Activated CD8-positive, alpha-beta memory T cell treated with anti-CD3 and anti-CD28 coated beads, Interleukin-2, amount 50 U/mL, for 4 hours (primary cell): ENCODE data around the gene TMEM179.

Experiments used
- DNase-seq: peaks from one replicate; pipeline ENCODE4 v3.0.0-alpha.2; 2020

TMEM179 gene

DNA sequence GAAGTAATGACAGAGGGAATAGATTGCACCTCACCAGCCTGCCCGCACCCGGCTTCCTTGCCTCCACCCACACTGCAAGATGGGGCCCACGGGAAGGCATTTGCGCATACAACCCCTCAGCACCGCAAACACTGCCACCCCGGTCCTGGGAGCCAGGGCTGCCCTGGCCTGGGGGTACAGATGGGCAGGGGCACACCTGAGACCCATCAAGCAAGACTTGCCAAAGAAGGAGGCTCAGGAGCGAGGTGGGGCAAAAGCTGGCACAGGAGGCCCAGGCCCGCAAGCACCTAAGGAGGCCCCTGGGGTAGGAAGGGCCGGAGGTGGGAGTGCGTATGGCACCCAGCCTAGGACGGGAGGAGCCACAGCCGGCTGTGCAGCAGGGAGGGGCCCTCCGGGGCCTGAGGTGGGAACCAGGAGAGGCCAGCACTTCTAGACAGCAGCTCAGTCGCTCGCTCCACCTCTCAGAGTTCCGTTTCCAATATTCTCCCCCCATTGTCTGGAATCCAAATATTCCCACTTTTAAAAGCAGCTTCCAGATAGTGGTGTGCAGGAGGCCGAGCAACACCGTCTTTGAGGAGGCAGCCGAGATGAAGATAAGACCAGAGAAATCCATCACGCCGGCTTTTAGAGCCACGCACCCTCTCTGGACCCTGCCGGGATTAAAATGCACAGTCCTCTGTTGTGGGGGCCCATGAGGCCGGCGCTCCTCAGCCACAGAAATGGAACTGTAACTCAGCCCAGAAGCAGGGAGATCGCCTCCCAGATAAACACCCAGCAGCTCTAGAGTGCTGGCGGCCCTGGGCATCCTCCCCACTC, 37.2 kb downstream of the TMEM179 start:
- DNase-seq, result no peak

DNA sequence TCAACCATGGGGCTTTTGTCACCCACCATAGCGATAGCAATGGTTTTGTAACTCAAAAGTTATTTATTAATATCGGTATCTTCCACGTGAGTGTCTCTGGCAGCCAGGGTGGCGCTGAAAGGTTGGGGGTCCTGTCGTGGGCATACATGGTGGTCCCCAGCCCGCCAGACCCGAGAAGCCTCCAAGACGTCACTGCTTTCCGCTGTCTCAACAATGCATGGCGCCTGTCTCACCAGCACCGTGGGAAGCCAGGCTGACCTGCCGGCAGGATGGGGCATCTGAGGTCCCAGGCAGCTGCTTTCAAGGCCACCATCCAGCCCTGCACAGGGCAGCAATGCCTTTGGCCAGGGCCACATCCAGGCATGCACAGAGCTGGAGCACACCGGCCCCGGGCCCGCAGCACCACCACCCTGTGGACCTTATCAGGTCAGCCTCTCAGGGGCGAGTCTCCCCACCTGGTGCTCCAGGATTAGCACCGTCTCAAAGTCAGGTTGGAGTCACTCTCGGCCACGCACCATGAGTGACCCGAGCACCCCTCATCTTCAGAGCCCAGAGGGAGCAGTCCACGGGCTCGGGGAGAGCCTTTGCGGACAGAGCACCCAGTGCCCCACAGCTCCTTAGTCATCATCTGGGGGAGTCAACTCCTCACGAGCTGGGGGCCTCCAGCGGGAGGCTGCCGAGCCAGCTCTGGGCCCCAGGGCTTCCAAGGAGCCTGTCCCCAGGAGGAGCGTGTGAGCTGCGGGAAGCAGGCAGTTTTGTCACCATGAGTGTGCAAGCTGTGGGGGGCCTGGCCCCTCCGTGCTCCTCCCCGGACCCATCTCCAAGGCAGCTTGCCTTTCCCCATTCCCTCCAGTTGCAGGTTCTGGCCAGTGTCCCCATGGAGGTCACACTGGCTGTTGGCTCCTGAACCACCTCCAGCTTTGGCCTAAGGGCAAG, 39.6 kb downstream of the TMEM179 start:
- DNase-seq, result no peak

DNA sequence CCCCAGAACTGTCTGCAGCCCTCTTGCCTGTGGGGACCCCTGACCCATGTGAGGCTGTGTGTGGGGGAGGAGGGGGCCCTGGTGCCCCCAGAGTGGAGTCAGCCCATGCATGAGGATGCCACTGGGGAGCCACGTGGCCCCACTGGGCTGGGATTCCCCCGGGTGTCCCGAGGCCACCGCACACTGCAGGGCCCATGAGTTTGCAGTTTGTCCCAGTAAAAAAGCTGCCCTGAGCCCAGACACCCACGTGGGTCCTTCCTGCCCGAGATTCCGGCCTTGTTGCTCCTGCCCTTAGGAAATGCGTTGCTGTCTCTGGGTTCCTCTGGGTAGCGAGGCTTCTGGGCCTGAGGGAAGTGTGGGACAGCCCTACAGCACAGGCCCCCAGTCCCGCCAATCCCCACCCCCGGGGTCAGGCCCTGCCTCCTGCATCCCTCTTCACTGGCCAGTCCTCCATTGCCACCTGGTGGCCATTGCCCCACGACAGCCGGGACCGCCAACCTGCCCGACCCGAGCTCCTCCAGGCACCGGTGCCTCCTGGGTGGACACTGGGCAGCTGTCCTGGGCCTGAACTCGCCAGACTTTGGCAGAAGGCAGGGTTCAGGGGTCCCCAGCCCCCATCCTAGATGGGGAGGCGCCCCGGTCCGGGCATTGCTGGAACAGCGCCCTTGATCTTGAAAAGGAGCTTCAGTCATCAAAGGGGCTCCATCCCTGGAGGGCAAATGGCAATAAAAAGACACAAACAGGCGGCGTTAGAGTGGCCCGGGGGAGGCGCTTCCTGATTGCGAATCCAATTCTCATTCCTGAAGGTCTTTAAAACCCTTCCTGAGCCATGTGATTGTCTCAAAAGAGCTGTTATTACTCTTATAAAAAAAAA, 40.6 kb downstream of the TMEM179 start:
- peak; percentile 71 for DNase-seq

DNA sequence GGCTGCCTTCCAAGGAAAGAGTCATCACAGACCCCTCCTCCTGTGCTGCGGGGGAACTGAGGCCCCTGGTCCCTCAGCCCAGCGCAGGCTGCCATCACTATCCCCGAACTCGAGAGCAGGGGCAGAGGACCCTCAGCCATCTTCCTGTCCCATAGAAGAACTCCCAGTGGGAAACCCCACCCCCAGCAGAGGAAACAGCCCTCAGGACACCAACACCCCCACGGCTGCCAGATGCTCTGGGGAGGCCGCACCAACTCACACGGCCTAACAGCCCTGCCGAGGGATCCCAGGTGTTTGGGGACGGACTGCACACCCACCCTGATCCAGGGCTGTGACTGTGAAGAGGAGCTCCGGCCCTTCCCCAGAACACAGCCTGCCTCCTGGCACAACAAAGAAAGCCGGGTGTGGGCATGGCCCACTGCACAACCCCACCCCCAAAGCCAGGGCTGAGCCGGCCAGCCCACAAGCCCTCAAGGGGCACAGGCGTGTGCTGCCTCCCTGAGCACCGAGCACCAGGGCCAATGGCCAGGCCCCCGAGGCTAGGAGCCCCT, 41.3 kb downstream of the TMEM179 start:
- no peak for DNase-seq

GRCh38 chr14:104562606-104563005, 42.0 kb downstream of the TMEM179 start:
- no peak for DNase-seq

DNA sequence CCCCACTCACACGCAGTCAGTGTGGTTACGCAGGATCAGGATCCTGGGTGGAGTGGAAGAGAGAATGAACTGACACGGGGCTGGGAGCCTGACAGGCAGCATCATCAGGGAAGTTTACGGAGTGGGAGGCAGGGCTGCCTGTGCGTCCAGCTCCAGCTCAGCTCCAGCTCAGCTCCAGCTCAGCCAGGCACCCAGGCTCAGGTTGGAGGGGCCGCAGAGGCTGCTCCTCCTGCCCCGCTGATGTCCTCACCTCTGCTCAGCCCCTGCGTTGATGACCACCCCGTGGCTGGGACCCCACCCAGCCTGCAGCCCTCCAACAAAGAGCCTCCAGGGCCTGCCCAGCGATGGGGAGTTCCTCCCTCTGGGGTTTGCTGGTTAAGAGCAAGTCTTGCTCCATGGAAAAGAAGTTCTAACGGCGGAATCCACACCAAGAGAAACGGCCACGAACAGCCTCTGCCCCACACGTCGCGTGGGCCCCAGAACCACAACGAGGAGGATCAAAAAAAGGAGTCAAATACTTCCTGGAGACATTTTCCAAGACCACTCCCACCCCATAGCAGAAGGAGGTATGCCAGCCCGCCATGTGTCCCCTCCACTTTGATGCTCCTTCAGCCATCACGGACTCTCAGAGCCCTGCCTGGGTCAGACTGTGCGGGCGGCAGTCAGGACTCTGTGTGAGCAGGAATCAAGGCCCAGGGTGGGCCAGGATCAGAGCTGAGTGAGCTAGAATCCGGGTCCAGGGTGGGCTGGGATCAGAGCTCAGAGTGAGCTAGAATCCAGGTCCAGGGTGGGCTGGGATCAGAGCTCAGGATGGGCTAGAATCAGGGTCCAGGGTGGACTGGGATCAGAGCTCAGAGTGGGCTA, 42.7 kb downstream of the TMEM179 start:
- no peak for DNase-seq

DNA sequence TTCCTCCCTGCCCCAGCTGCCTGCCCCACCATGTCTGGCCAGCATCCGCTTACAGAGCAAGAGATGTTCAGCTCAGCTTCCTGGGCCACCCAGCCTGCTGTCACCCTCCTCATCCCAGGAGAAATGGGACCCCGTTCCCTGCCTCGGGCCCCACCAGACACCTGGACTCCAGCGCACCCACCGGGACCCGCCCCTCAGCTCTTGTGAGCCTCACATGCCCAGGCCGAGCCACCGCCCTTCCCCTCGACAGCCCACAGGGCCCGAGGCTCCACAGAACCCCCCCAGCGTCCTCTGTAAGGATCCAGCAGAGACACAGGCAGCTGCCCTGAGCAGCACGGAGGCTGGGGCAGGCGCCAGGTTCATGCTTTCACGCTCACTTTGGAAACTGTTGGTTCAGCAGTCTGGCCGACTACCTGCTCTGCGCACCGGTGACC, 43.4 kb downstream of the TMEM179 start:
- DNase-seq, result no peak

GRCh38 chr14:104560586-104560945, 44.0 kb downstream of the TMEM179 start:
- no peak for DNase-seq

DNA sequence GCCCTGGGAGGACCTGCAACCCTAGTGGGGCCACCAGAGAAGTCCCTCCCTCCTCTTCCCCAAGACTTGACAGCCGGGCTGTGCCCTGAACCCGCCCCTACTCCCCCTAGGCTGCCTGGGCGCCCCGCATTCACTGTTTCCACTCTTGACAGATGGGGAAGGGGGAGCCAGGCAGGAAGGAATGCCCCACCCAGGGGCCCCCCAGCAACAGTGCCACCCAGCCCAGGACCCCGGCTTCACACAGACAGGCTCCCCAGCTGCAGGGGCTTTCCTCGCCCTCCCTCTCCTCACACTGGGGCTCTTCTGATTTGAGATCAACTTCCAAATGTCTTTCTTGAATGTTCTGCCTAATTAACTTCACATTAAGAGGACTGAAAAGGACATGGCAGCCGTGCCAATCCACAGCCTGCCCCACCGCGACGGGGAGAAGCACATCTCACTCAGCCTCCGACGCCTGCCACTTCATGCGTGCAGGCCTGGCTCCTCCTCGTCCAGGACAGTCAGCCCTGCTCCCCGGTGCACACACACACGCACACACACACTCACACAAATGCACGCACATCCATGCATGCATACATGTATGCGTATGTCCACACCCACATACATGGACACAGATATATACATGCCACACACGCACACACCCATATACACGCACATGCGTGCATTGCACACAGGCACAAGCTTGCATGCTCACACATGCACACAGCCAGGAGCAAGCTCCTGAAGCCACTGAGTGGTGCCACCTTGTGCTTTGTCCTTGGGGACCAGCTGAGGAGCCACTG, 44.6 kb downstream of the TMEM179 start:
- no peak for DNase-seq

- no peak for DNase-seq
Observed at GRCh38 chr14:104559028-104559803, 45.4 kb downstream of the TMEM179 start.

- DNase-seq, result no peak
Observed at GRCh38 chr14:104558231-104559027, 46.1 kb downstream of the TMEM179 start.

- no peak for DNase-seq
Observed at GRCh38 chr14:104557766-104558165, 46.8 kb downstream of the TMEM179 start.

DNA sequence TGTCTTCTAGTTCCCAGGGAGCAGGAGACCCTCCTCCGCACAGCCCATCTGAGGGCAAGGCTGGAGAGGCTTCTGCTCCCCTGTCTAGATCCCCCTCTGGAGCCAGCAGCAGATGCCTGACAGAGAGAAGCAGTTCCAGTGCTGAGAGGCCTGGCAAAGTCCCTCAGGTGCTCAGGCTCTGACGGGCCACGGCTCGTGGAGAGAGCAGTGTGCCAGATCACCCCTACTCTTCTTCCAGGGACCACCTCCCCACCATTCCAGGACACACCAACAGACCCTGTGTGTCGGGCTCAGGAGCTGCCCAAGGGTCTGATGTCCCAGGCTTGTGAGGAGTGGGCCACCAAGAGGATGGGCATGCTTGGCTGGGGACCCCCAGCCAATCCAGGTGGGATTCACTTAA, 47.5 kb downstream of the TMEM179 start:
- DNase-seq, result peak; percentile 7

GRCh38 chr14:104556256-104557021, 48.1 kb downstream of the TMEM179 start:
- DNase-seq, result peak; percentile 10

GRCh38 chr14:104555430-104556255, 48.9 kb downstream of the TMEM179 start:
- no peak for DNase-seq

GRCh38 chr14:104554608-104555429, 49.8 kb downstream of the TMEM179 start:
- DNase-seq, result no peak
